ENCODE results near the gene MAT2B.
A peak's percentile ranks its signal among the peaks of the same experiment; 100 is the strongest.

The MAT2B gene
- long read RNA-seq, donor 1, transcript MAT2B-201 (7 exons, 2,226 nt), result minor isoform, 6 of 138 reads
- long read RNA-seq, donor 1, transcript MAT2B-202 (7 exons, 2,103 nt), result major isoform, 35 of 138 reads
- long read RNA-seq, donor 1, partial matches to known transcripts, result 96 of 138 reads
- long read RNA-seq, donor 1, other reads (novel, unspliced or antisense), result 0 of 138 reads
- long read RNA-seq, donor 2, transcript MAT2B-201 (7 exons, 2,226 nt), result minor isoform, 10 of 38 reads
- long read RNA-seq, donor 2, transcript MAT2B-202 (7 exons, 2,103 nt), result major isoform, 28 of 38 reads
- long read RNA-seq, donor 2, partial matches to known transcripts, result 0 of 38 reads
- long read RNA-seq, donor 2, other reads (novel, unspliced or antisense), result 0 of 38 reads
- long read RNA-seq, donor 3, transcript MAT2B-202 (7 exons, 2,103 nt), result major isoform, 16 of 24 reads
- long read RNA-seq, donor 3, transcript MAT2B-201 (7 exons, 2,226 nt), result minor isoform, 6 of 24 reads
- long read RNA-seq, donor 3, partial matches to known transcripts, result 0 of 24 reads
- long read RNA-seq, donor 3, other reads (novel, unspliced or antisense), result 0 of 24 reads
- long read RNA-seq, donor 4, transcript MAT2B-201 (7 exons, 2,226 nt), result minor isoform, 11 of 136 reads
- long read RNA-seq, donor 4, transcript MAT2B-202 (7 exons, 2,103 nt), result major isoform, 32 of 136 reads
- long read RNA-seq, donor 4, partial matches to known transcripts, result 90 of 136 reads
- long read RNA-seq, donor 4, other reads (novel, unspliced or antisense), result 0 of 136 reads
- long read RNA-seq, donor 5, transcript MAT2B-202 (7 exons, 2,103 nt), result major isoform, 42 of 52 reads
- long read RNA-seq, donor 5, transcript MAT2B-201 (7 exons, 2,226 nt), result minor isoform, 9 of 52 reads
- long read RNA-seq, donor 5, partial matches to known transcripts, result 0 of 52 reads
- long read RNA-seq, donor 5, other reads (novel, unspliced or antisense), result 0 of 52 reads
- long read RNA-seq, donor 6, transcript MAT2B-202 (7 exons, 2,103 nt), result major isoform, 34 of 57 reads
- long read RNA-seq, donor 6, partial matches to known transcripts, result 18 of 57 reads
- long read RNA-seq, donor 6, other reads (novel, unspliced or antisense), result 0 of 57 reads
- long read RNA-seq, donor 7, transcript MAT2B-201 (7 exons, 2,226 nt), result minor isoform, 9 of 71 reads
- long read RNA-seq, donor 7, transcript MAT2B-202 (7 exons, 2,103 nt), result major isoform, 39 of 71 reads
- long read RNA-seq, donor 7, partial matches to known transcripts, result 20 of 71 reads
- long read RNA-seq, donor 7, other reads (novel, unspliced or antisense), result 0 of 71 reads
- long read RNA-seq, donor 8, transcript MAT2B-202 (7 exons, 2,103 nt), result major isoform, 37 of 50 reads
- long read RNA-seq, donor 8, transcript MAT2B-201 (7 exons, 2,226 nt), result minor isoform, 5 of 50 reads
- long read RNA-seq, donor 8, partial matches to known transcripts, result 6 of 50 reads
- long read RNA-seq, donor 8, other reads (novel, unspliced or antisense), result 0 of 50 reads

GRCh38 chr5:163505368-163506094 lies at the start of gene MAT2B:
Gene MAT2B (plus strand): TSS chr5:163505619. CDS start chr5:163505687, 68 bp downstream.
- DNase-seq, result peak; percentile 99

- no peak for DNase-seq
Observed at GRCh38 chr5:163456029-163456589, 49.3 kb upstream of the MAT2B start.

GRCh38 chr5:163456840-163457239 lies 48.6 kb upstream of the MAT2B start:
- DNase-seq, result no peak

GRCh38 chr5:163458778-163459385 lies 46.5 kb upstream of the MAT2B start:
- no peak for DNase-seq

GRCh38 chr5:163459462-163459818 lies 46.0 kb upstream of the MAT2B start:
- DNase-seq, result no peak

- peak; percentile 100 for DNase-seq
Observed at GRCh38 chr5:163459819-163460561, 45.4 kb upstream of the MAT2B start, which contains the start of gene NUDCD2. Gene NUDCD2 (minus strand): TSS chr5:163460102. CDS start chr5:163460050, 52 bp downstream.

- peak; percentile 77 for DNase-seq
Observed at GRCh38 chr5:163460562-163461171, 44.8 kb upstream of the MAT2B start, which contains the start of gene HMMR. Gene HMMR (plus strand): TSS chr5:163460632. CDS start chr5:163460693, 61 bp downstream.

- DNase-seq, result no peak
Observed at GRCh38 chr5:163463063-163463435, 42.4 kb upstream of the MAT2B start.

- DNase-seq, result no peak
Observed at GRCh38 chr5:163467682-163468081, 37.7 kb upstream of the MAT2B start.

GRCh38 chr5:163473635-163474243 lies 31.7 kb upstream of the MAT2B start:
- DNase-seq, result no peak

- no peak for DNase-seq
Observed at GRCh38 chr5:163475411-163475810, 30.0 kb upstream of the MAT2B start.

GRCh38 chr5:163478126-163478981 lies 27.1 kb upstream of the MAT2B start:
- no peak for DNase-seq

- no peak for DNase-seq
Observed at GRCh38 chr5:163478982-163479271, 26.5 kb upstream of the MAT2B start.

- peak; percentile 18 for DNase-seq
Observed at GRCh38 chr5:163489055-163489744, 16.2 kb upstream of the MAT2B start.

- DNase-seq, result no peak
Observed at GRCh38 chr5:163489745-163490075, 15.7 kb upstream of the MAT2B start.

GRCh38 chr5:163496286-163496685 lies 9.1 kb upstream of the MAT2B start:
- no peak for DNase-seq

- DNase-seq, result no peak
Observed at GRCh38 chr5:163497315-163497714, 8.1 kb upstream of the MAT2B start.
